ENCODE data around the gene XRCC4. TPM values are rescaled to one million over a fixed set of nuclear protein-coding genes. Genes with fewer than 3 reads are reported as not detected.

The XRCC4 gene
- total RNA-seq, 1 experiment from 2014 or later = 24.6 TPM

DNA sequence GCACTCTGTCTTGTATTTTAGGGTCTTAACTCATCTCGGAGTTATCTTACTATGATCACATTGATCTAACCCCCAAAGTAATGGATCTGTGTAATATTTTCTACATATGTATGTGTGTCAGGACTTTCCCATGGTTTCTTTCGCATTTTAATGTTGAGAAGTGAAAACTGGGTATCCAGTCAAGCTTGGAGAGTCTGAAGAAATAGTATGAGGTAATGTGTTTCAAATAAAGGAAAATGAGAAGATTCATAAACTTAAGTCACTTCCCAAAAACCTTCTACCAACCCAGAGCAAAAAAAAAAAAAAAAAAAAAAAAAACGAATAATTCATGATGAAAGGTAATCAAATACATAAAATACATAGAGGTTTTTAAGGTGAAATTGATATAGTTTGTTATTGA, 206.4 kb downstream of the XRCC4 start:
- BruUV-seq (replicated peaks) = no TSS peak
- Histone ChIP-seq H3K27ac (ENCODE audit: low read depth, low read length) (no peak overlapping the region), H2AFZ (ENCODE audit: low read depth, low read length, poor library complexity, severe bottlenecking) (no peak overlapping the region), H3K4me2 (ENCODE audit: low read length) (no peak overlapping the region), H3K9ac (ENCODE audit: low read length) (no peak overlapping the region), H3K9me3 (ENCODE audit: control insufficient read depth in 1 of 2, insufficient read depth in 1 of 2, low read depth in 1 of 2, low read length in 2 of 2) (no peaks in the 10 kb centered on the region), H3K27me3 (ENCODE audit: insufficient read depth, low read length) (no peaks in the 10 kb centered on the region), H3K79me2 (ENCODE audit: insufficient read depth, low read length) (no peaks in the 10 kb centered on the region), H3K9me2 (ENCODE audit: insufficient read depth) (no peaks in the 10 kb centered on the region; the same call in 1 of the 2 replicates), H3K4me3 (replicated peaks in 1 of 2; ENCODE audit: low read depth in 1 of 2, low read length in 2 of 2) (no peak overlapping the region), H3K4me1 (ENCODE audit: control insufficient read depth in 1 of 2, insufficient read depth in 2 of 2, low read length in 2 of 2) (peaks cover 21 to 28% of the 10 kb centered on the region in 2 experiments), H3K36me3 (ENCODE audit: control insufficient read depth in 1 of 2, insufficient read depth in 2 of 2, low read length in 2 of 2) (no peaks in the 10 kb centered on the region), H4K20me1 (ENCODE audit: insufficient read depth) (no peaks in the 10 kb centered on the region)
- ChIA-PET CTCF (no interaction called here), RAD21 (ENCODE audit: low non-redundant PET in 1 of 2, low total read pairs in 2 of 2, uncharacterized antibody in 2 of 2, unreplicated experiment in 2 of 2) (no interaction called here), POLR2A (no interaction called here)
- intact Hi-C loops (cut with micrococcal nuclease) = no loop called here
- ATAC-seq = no peak
- TF ChIP-seq JUND (IDR thresholded peaks at IDR 0.05) = no peak
- no peak for TF ChIP-seq CEBPB (IDR thresholded peaks at IDR 0.05; ENCODE audit: low read depth)
- TF ChIP-seq RAD21 (IDR thresholded peaks at IDR 0.05; ENCODE audit: low read depth) = no peak
- TF ChIP-seq ZNF274 (IDR thresholded peaks at IDR 0.05; ENCODE audit: low read depth, low read length) = no peak
- TF ChIP-seq YY1 (IDR thresholded peaks at IDR 0.05; ENCODE audit: extremely low read depth, insufficient replicate concordance, low read depth, low read length) = no peak
- TF ChIP-seq, protein P1, sequence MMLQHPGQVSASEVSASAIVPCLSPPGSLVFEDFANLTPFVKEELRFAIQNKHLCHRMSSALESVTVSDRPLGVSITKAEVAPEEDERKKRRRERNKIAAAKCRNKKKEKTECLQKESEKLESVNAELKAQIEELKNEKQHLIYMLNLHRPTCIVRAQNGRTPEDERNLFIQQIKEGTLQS (IDR thresholded peaks at IDR 0.05) = no peak
- TF ChIP-seq POLR2A (IDR thresholded peaks at IDR 0.05; ENCODE audit: borderline replicate concordance, extremely low read depth, insufficient read depth, insufficient read length) = no peak
- TF ChIP-seq SRF (IDR thresholded peaks at IDR 0.05; ENCODE audit: low read depth) = no peak
- TF ChIP-seq, protein P2, sequence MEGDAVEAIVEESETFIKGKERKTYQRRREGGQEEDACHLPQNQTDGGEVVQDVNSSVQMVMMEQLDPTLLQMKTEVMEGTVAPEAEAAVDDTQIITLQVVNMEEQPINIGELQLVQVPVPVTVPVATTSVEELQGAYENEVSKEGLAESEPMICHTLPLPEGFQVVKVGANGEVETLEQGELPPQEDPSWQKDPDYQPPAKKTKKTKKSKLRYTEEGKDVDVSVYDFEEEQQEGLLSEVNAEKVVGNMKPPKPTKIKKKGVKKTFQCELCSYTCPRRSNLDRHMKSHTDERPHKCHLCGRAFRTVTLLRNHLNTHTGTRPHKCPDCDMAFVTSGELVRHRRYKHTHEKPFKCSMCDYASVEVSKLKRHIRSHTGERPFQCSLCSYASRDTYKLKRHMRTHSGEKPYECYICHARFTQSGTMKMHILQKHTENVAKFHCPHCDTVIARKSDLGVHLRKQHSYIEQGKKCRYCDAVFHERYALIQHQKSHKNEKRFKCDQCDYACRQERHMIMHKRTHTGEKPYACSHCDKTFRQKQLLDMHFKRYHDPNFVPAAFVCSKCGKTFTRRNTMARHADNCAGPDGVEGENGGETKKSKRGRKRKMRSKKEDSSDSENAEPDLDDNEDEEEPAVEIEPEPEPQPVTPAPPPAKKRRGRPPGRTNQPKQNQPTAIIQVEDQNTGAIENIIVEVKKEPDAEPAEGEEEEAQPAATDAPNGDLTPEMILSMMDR (IDR thresholded peaks at IDR 0.05 in 2 of 3, conservative IDR thresholded peaks at IDR 0.05 in 1 of 3; ENCODE audit: borderline replicate concordance in 1 of 3, insufficient read depth in 1 of 3, low read depth in 2 of 3, low read length in 2 of 3) = no peak
- no peak for TF ChIP-seq POLR2AphosphoS5 (IDR thresholded peaks at IDR 0.05; ENCODE audit: low read depth, low read length)
- no peak for TF ChIP-seq FOSL1 (IDR thresholded peaks at IDR 0.05; ENCODE audit: low read depth)
- no peak for TF ChIP-seq EZH2 (IDR thresholded peaks at IDR 0.05)
- no peak for TF ChIP-seq CBX3 (IDR thresholded peaks at IDR 0.05; ENCODE audit: low read depth)
- TF ChIP-seq ELF1 (IDR thresholded peaks at IDR 0.05; ENCODE audit: borderline replicate concordance, low read depth) = no peak
- DNase-seq (ENCODE audit: low read depth, low spot score) = no peak
